Ramos (cell line): Measurements from ENCODE around the gene TCEA3.

Source experiments
- in situ Hi-C: fragments of 300-500 bp; cut with MboI; formaldehyde crosslinking; loops from one replicate; pipeline ENCODE4 v1.14.3; 2022; ENCODE audit warnings: low sequenced_read_pairs; ENCODE audit not compliant: unreplicated experiment

Gene TCEA3

DNA sequence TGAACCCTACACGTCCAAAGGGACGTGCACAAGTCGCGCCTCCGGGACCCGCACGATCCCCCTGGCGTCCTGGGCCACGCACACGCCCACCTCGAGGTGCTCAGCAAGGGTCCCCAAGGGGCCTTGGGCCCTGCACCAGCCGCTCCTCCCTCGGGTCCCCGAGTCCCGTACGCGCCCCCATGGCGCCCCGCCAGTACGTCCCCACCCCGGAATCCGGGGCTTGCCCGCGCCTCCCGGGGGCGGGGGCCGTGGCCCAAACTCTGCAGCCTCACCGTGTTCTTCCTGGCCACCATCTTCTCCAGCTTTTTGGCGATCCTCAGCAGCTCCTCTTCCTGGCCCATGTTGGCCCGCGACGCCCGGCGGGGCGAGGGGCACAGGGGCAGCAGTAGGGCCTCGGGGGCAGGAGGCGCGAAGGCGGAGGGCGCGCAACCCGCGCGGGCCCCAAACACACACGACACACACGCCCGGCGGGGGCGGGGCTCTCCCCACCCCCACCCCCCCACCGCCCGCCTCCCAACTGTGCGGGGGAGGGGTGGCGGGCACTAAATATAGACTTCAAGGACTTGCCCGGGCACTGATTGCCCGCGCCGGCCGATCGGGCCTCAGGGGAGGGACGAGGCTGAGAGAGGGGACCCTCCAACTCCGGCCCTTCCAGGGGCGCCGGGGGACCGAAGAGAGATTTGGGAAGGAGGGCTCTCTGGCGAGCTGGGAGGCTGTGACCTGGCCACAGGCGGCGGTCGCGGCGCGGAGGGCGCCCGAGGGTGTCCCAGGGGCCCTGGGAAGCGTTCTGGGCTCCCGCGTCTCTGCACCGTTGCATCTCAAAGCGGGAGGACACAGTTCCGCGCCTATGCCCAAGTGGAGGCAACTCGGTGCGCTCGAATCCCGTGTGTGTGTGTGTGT is at the start of gene TCEA3:
Gene TCEA3 (minus strand): TSS at position 456 of the 900 bp plus-strand sequence. CDS start 115 bp downstream, at position 341.
- in situ Hi-C loops: no loop called here

- in situ Hi-C loops: no loop called here
Observed at GRCh38 chr1:23473037-23473800, 48.7 kb upstream of the TCEA3 start.

DNA sequence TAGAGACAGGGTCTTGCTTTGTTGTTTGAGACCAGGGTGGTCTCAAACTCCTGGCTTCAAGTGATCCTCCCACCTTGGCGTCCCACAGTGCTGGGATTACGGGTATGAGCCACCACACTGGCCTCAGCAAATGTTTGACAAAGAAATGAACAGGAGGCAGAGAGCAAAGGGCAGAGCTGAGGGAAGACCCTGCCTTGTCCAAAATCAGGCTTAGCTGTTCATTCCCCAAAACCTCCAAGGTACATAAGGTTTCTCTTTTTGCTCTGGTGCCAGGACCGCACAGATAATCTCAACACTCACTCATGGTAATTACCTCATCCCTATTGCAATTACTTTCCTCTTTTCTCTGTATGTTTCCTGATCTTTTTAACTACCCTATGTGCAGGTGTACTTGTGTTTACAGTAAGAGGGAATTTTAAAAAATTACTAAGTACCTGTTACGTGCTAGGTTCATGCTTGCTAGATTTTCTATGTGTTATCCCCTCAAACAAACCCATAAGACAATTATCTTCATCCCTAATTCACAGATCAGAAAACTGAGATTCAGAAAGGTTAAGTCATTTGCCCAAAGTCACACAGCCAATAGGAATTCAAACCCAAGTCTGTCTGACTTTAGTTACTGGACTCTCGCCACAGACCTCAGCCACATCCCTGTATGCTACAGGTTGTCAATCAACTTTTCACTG is 47.9 kb upstream of the TCEA3 start:
- in situ Hi-C loops: no loop called here

- in situ Hi-C loops: no loop called here
Observed at GRCh38 chr1:23471473-23472075, 47.0 kb upstream of the TCEA3 start.

DNA sequence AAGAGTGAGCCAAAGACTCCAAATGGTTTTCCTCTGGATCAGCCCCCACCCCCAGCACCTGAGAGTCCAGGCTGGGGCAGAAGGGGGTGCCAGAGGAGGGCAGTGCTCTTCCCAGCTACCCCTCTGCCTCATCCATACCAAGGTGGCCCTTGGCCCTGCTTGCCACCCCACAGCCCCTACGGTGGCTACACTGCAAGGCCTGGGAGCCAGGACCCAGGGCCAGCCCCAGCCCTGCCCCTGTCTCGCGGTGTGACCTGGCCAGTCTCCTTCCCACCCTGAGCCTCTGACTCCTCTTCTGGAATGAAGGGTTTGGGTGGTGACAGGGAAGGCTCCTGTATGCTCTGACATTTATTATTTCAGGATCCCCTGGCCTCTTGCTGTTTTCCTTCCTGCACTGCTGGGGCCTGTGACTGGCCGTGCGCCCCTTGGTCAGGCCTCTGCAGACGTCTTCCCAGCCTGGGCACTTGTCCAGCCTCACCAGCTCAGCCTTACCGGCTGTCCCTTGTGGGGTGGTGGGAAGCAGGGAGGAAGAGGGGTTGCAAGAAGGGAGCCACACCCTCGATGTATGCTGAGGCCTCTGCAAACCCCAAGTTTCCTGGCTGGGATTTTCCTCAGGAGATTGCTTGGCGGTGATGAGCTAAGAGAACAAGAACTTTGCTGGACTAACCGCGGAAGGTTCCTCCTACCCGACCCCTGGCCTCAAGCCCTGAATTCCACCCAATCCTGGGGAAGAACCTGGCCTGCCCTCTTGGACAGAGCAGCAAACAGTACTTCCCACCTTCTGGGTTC is 45.9 kb upstream of the TCEA3 start:
- in situ Hi-C loops: no loop called here

- in situ Hi-C loops: no loop called here
Observed at GRCh38 chr1:23469372-23469982, 44.9 kb upstream of the TCEA3 start.

DNA sequence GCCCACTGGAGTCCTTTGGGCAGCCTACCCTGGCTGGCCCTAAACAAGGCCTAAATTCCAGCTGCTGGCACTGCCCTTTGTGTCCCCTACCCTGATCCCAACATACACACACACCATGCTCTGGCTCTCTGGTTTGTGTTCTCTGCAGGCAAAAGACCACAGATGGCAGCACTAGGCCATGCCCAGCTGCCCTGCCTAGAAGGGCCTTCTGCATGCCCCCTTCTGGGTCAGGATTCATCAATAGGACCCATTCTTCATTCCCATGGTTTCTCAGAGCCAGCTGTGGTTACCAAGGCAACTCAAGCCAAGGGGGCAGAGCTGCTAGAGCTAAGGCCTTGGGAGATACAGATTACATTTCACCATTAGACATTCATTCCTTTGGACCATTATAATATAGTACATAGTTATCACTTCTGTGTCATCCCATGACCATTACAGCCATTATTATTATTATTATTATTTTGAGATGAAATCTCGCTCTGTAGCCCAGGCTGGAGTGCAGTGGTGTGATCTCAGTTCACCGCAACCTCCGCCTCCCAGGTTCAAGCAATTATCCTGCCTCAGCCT is 42.0 kb upstream of the TCEA3 start:
- in situ Hi-C loops: no loop called here

- in situ Hi-C loops: no loop called here
Observed at GRCh38 chr1:23463286-23463685, 38.7 kb upstream of the TCEA3 start.

DNA sequence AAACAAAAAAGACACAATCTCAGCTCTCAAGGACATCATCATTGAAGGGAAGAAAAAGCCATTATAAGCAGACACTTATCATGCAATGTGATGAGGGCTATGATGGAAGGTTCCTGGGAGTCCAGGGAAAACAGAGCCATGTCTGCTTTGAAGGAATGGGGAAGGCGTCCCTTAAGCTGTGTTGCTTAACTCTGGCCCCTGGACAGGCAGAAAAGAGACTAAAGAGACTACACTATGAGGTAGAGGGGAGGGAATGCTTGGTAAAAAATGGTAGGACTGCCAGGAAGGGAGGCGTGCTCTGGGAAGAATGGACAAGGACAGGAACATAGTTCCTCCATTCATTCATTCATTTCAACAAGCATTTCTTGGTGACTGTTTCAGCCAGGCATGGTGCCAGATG is 38.2 kb upstream of the TCEA3 start:
- in situ Hi-C loops: no loop called here

DNA sequence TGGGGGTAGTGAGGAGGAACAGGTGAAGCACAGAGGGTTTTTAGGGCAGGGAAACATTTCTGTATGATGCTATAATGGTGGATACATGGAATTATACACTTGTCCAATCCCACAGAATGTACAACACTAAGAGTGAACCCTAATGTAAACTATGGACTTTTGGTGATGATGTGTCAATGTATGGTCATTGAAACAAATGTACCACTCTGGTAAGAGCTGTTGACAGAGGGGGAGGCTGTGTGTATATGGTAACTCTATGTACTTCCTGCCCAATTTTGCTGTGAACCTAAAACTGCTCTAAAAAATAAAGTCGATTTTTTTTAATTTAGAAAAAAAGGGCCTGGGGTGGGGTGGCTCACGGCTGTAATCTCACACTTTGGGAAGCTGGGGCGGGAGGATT is 36.5 kb upstream of the TCEA3 start:
- in situ Hi-C loops: no loop called here

GRCh38 chr1:23460519-23460918 is 36.0 kb upstream of the TCEA3 start:
- in situ Hi-C loops: no loop called here

- in situ Hi-C loops: no loop called here
Observed at GRCh38 chr1:23459338-23459757, 34.8 kb upstream of the TCEA3 start.

DNA sequence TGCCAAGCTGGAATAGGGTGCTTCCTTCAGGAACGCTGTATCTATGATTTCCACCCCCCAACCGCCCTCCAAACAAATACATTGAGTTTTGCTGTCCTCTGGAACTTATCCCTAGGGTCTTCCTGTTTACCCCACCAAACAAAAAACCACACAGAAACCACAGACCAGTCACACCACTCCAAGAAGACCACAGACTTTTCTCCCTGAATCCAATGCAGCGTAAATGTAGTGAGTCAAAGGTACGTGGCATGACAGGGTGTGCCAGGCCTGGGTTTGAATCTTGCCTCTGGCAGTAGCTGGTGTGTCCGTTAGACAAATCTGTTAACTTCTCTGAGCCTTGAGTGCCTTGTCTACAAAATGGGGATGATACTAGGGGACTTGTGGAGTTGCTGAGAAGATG is 31.7 kb upstream of the TCEA3 start:
- in situ Hi-C loops: no loop called here

GRCh38 chr1:23453455-23454000 is 29.0 kb upstream of the TCEA3 start:
- in situ Hi-C loops: no loop called here

DNA sequence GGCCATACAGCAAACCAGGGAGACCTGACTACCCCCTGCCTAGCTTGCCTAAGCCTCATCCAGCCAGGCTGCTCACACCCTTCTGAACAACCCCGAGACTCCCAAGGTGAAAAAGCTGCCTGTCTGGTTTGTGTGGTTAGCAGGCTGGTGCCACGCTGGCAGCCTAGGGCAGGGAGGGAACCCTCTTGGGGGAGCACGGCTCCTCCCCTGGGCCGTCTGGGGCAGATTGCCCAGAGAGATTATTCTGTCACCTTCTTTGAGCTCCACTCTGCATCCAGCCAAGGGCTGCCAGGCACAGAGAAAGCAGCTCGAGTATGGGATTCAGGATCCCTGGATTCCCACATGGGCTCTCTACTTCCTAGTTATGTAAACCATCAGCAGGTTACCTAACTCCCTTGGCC is 27.5 kb upstream of the TCEA3 start:
- in situ Hi-C loops: no loop called here

- in situ Hi-C loops: no loop called here
Observed at GRCh38 chr1:23451441-23451840, 26.9 kb upstream of the TCEA3 start.

- in situ Hi-C loops: no loop called here
Observed at GRCh38 chr1:23450894-23451293, 26.3 kb upstream of the TCEA3 start.

DNA sequence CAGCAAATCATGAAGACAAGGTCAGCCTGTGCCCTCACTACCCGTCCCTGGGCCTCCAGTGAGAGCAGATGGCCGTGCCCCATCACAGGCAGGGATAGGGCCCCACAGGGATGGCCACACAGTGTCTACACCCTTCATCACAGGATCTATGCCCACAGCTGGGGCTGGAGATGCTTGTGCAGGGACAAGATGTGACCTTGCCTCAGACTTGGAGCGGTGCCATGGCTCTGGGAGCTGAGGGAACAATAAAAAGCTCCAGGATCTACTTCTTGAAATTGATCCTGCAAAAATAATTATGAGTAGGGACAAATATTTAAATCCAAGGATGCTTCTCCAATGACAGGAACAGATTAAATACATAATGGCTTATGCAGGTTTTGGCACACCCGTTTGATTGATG is 25.4 kb upstream of the TCEA3 start:
- in situ Hi-C loops: no loop called here

DNA sequence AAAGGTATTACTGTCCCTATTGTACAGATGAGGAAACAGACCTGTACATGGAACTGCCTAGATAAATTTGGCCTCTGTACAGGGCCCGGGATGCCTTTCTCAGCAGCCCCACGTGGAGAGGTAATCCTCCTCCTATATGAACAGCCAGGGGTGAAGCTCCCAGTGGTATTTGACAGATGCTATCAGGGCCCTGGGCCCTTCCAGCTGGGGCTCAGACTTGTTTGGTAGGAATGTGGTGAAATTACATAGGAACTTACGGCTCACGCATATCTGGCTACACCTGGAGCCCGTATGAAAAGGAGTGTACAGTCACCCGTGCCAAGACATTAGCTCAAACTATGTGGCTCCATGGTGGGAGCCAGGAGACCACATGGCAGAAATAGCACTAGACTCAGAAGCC is 24.8 kb upstream of the TCEA3 start:
- in situ Hi-C loops: no loop called here
